ENCODE data around the gene GPR89B. TPM values are rescaled to one million over a fixed set of nuclear protein-coding genes. Genes with fewer than 3 reads are reported as not detected.
"Not testable (repeated sequence)": the region's sequence is repeated elsewhere in the genome, so short reads cannot be mapped to it uniquely, and the experiment has no call there.

The GPR89B gene
- total RNA-seq, 1 donor from 2014 or later: 14.4 TPM

GRCh38 chr1:148013177-148014144, 85.2 kb downstream of the GPR89B start:
- DNase-seq (ENCODE audit: low spot score); ATAC-seq; intact Hi-C loops (cut with DNase I): not testable (repeated sequence)

GRCh38 chr1:148014289-148015200, 86.3 kb downstream of the GPR89B start:
- intact Hi-C loops (cut with DNase I); DNase-seq (ENCODE audit: low spot score): not testable (repeated sequence)
- peak; percentile 15 for ATAC-seq

- ATAC-seq; DNase-seq (ENCODE audit: low spot score); intact Hi-C loops (cut with DNase I): not testable (repeated sequence)
Measured at GRCh38 chr1:148024918-148025317, 96.7 kb downstream of the GPR89B start.

GRCh38 chr1:148027004-148027403, 98.8 kb downstream of the GPR89B start:
- ATAC-seq; intact Hi-C loops (cut with DNase I): not testable (repeated sequence)

GRCh38 chr1:148032247-148032646, 104.0 kb downstream of the GPR89B start:
- intact Hi-C loops (cut with DNase I); DNase-seq (ENCODE audit: low spot score); ATAC-seq: not testable (repeated sequence)

More at GRCh38 chr1:148027004-148027403, 98.8 kb downstream of the GPR89B start:
- DNase-seq (ENCODE audit: low spot score): not testable (repeated sequence)

- DNase-seq (ENCODE audit: low spot score); intact Hi-C loops (cut with DNase I): not testable (repeated sequence)
- peak; percentile 84 for ATAC-seq
Measured at GRCh38 chr1:148032690-148033089, 104.5 kb downstream of the GPR89B start.

- peak; percentile 26 for ATAC-seq
- DNase-seq (ENCODE audit: low spot score); intact Hi-C loops (cut with DNase I): not testable (repeated sequence)
Measured at GRCh38 chr1:148033147-148033546, 104.9 kb downstream of the GPR89B start.

- DNase-seq (ENCODE audit: low spot score); intact Hi-C loops (cut with DNase I): not testable (repeated sequence)
- ATAC-seq: peak; percentile 28
Measured at GRCh38 chr1:148037850-148038461, 109.7 kb downstream of the GPR89B start.

- DNase-seq (ENCODE audit: low spot score) (peak; percentile 55), ATAC-seq (peak; percentile 96)
- intact Hi-C loops (cut with DNase I): not testable (repeated sequence)
Measured at GRCh38 chr1:148038462-148039333, 110.5 kb downstream of the GPR89B start.

Other genes starting within 250 kb of the GPR89B start
- 19.6 TPM for gene GJA5, start 167.8 kb upstream of the GPR89B start, total RNA-seq
- gene GJA8, start 25.6 kb upstream of the GPR89B start, total RNA-seq: not detected
- gene NBPF11, start 223.9 kb downstream of the GPR89B start, total RNA-seq: 11.5 TPM